Smooth muscle cell (in vitro differentiated cells): Measurements from ENCODE around the gene PUSL1. TPM values are rescaled to one million over a fixed set of nuclear protein-coding genes. Genes with fewer than 3 reads are reported as not detected.

Source experiments
- DNase-seq: peaks from one replicate; lab custom pipeline; 2025; ENCODE audit not compliant: unreplicated experiment; lab: John Stamatoyannopoulos, UW
- H2AFZ ChIP-seq: fragments of 200-600 bp; sonication (generic); 2 replicates; pipeline ENCODE4 v1.6.0; 2016; ENCODE audit warnings: antibody characterized with exemption, low read depth, mild to moderate bottlenecking
- H3F3A ChIP-seq: fragments of 200-600 bp; sonication (generic); 2 replicates; pipeline ENCODE4 v1.6.0; 2017; ENCODE audit warnings: antibody characterized with exemption, low read depth
- H3K27ac ChIP-seq: fragments of 200-600 bp; sonication (generic); 2 replicates; pipeline ENCODE4 v1.5.1; 2016; ENCODE audit warnings: low read depth, mild to moderate bottlenecking
- H3K27me3 ChIP-seq: fragments of 200-600 bp; sonication (generic); 2 replicates; pipeline ENCODE4 v1.6.1; 2016; ENCODE audit warnings: low read depth, mild to moderate bottlenecking
- H3K36me3 ChIP-seq: fragments of 200-600 bp; sonication (generic); 2 replicates; pipeline ENCODE4 v1.5.1; 2016; ENCODE audit warnings: low read depth
- H3K4me1 ChIP-seq: fragments of 200-600 bp; sonication (generic); 2 replicates; pipeline ENCODE4 v1.5.1; 2016; ENCODE audit warnings: low read depth
- H3K4me2 ChIP-seq: fragments of 200-600 bp; sonication (generic); 2 replicates; pipeline ENCODE4 v1.6.0; 2016; ENCODE audit warnings: mild to moderate bottlenecking
- H3K4me3 ChIP-seq: fragments of 200-600 bp; sonication (generic); 2 replicates; pipeline ENCODE4 v1.5.1; 2016; ENCODE audit warnings: mild to moderate bottlenecking
- H3K79me2 ChIP-seq: fragments of 200-600 bp; sonication (generic); 2 replicates; pipeline ENCODE4 v1.6.0; 2016; ENCODE audit warnings: low read depth, mild to moderate bottlenecking
- H3K9ac ChIP-seq: fragments of 200-600 bp; sonication (generic); 2 replicates; pipeline ENCODE4 v1.6.0; 2016; ENCODE audit warnings: low read depth
- H3K9me3 ChIP-seq: fragments of 200-600 bp; sonication (generic); replicated peaks from 2 replicates; pipeline ENCODE4 v1.5.1; 2016; ENCODE audit warnings: low read depth
- H4K20me1 ChIP-seq: fragments of 200-600 bp; sonication (generic); 2 replicates; pipeline ENCODE4 v1.6.0; 2016; ENCODE audit warnings: low read depth
- CTCF ChIP-seq: fragments of 200-600 bp; sonication (generic); IDR thresholded peaks from 2 replicates; pipeline ENCODE4 v1.5.1; 2017; ENCODE audit warnings: borderline replicate concordance, mild to moderate bottlenecking, antibody characterized with exemption; ENCODE audit not compliant: insufficient read depth, poor library complexity, severe bottlenecking
- whole genome bisulfite sequencing: methylation state at CpG from one replicate; pipeline ENCODE4 v1.1.7; 2016; ENCODE audit warnings: low lambda C conversion rate; 5-methylcytosine and 5-hydroxymethylcytosine counted together
- polyA plus RNA-seq: library from polyadenylated mRNA; unstranded; fragments of >200 nt; fragmentation: Nextera tagmentation; extraction: Ambion mirVana; gene quantifications from 2 replicates; pipeline ENCODE4 v1.2.1, GENCODE V29; 2016
- total RNA-seq: library from RNA; depleted of rRNA; stranded (reverse); fragments of >200 nt; gene quantifications from 2 replicates; pipeline ENCODE4 v1.2.3, GENCODE V29; 2014

Gene PUSL1
- total and polyA plus RNA-seq, 2 experiments from 2014 or later = 16.7 to 31.4 TPM

- H3K36me3 ChIP-seq = no peaks in the 10 kb centered on the region
- H2AFZ ChIP-seq = no peak overlapping the region
- 96% methylated on average over 37 of the region's 37 CpGs for WGBS
- H3K79me2 ChIP-seq = peaks cover 26% of the 10 kb centered on the region
- peaks cover 81% of the 10 kb centered on the region for H4K20me1 ChIP-seq
- H3K9ac ChIP-seq = no peak overlapping the region
- no peak for TF ChIP-seq CTCF
- H3K9me3 ChIP-seq = no peaks in the 10 kb centered on the region
- H3K4me3 ChIP-seq = no peak overlapping the region
- H3K27ac ChIP-seq = no peak overlapping the region
- no peak for DNase-seq
- H3F3A ChIP-seq = peaks cover 4% of the 10 kb centered on the region
- H3K27me3 ChIP-seq = no peaks in the 10 kb centered on the region
- no peak overlapping the region for H3K4me2 ChIP-seq
- H3K4me1 ChIP-seq = peaks cover 10% of the 10 kb centered on the region
Observed at GRCh38 chr1:1313500-1314236, 5.3 kb downstream of the PUSL1 start.

DNA sequence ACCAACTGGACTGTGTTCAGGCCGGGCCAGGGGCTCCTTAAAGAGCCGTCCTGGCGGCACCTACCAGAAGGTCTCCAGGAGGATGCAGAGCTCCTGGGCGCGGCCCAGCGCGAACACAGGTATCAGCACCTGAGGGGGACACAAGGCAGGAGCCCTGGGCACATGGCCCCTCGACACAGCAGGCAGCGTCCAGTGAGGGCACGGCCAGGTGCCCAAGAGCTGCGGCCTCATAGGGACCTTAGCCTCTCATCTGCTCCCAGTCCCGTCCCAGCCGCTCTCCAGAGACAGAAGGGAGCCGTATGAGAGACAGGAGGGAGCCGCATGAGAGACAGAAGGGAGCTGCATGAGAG, 5.8 kb downstream of the PUSL1 start:
- Histone ChIP-seq H3K36me3 (no peaks in the 10 kb centered on the region), H3K79me2 (peaks cover 26% of the 10 kb centered on the region), H3K9ac (no peak overlapping the region), H3K4me2 (no peak overlapping the region), H4K20me1 (peaks cover 83% of the 10 kb centered on the region), H3K4me1 (peaks cover 6% of the 10 kb centered on the region), H3K4me3 (no peak overlapping the region), H3K27me3 (no peaks in the 10 kb centered on the region), H3F3A (peaks cover 4% of the 10 kb centered on the region), H2AFZ (no peak overlapping the region), H3K27ac (no peak overlapping the region), H3K9me3 (no peaks in the 10 kb centered on the region)
- DNase-seq = no peak
- 96% methylated on average over 15 of the region's 15 CpGs for WGBS
- no peak for TF ChIP-seq CTCF

DNA sequence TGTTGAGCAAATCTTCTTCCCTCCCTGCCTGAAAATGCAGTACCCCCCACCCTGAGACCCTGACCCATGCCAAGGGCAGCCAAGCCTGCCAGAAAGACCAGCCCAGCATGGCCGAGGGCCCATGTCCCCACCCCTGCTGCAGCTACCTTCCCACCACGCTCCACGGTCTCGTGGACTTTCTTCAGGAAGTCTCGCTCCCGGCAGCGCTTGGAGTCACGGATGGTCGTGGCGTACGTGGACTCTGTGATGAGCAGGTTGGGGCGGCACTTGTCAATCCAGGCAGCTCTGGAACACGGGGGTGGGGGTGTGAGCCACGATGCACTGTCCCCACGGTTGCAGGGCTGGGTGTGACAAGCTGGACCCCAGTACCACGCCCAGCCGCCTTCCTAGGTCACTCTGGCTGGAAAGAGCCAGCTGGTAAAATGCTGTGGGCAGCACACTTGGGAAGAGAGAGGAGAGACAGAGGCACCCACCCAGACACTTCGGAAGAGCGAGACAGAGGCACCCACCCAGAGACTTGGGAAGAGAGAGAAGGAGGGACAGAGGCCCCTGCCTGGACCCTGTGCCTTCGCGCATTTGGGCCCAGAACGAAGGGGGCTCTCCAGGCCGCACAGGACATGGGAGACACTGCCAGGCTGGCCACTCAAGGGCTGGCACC, 6.4 kb downstream of the PUSL1 start:
- no peak overlapping the region for H3K4me3 ChIP-seq
- H3K27ac ChIP-seq = no peak overlapping the region
- TF ChIP-seq CTCF = no peak
- peaks cover 4% of the 10 kb centered on the region for H3F3A ChIP-seq
- no peak overlapping the region for H3K9ac ChIP-seq
- no peak overlapping the region for H2AFZ ChIP-seq
- H3K36me3 ChIP-seq = no peaks in the 10 kb centered on the region
- H3K27me3 ChIP-seq = no peaks in the 10 kb centered on the region
- no peaks in the 10 kb centered on the region for H3K9me3 ChIP-seq
- WGBS = 98% methylated on average over 23 of the region's 23 CpGs
- H3K4me1 ChIP-seq = peaks cover under 1% of the 10 kb centered on the region
- H3K79me2 ChIP-seq = peaks cover 22% of the 10 kb centered on the region
- H3K4me2 ChIP-seq = no peak overlapping the region
- H4K20me1 ChIP-seq = peaks cover 83% of the 10 kb centered on the region
- DNase-seq = no peak
